IPS-18a (cell line): Measurements from ENCODE around the gene IGDCC3.

Experiments used
- H3K27ac ChIP-seq: one replicate; pipeline ENCODE4 v1.5.1; 2013; ENCODE audit warnings: low read length
- H3K27me3 ChIP-seq: one replicate; pipeline ENCODE4 v1.6.1; 2013; ENCODE audit warnings: mild to moderate bottlenecking, low read length; ENCODE audit not compliant: control insufficient read depth, insufficient read depth
- H3K36me3 ChIP-seq: one replicate; pipeline ENCODE4 v1.6.1; 2013; ENCODE audit warnings: low read depth, low read length; ENCODE audit not compliant: control insufficient read depth
- H3K4me1 ChIP-seq: one replicate; pipeline ENCODE4 v1.6.1; 2013; ENCODE audit warnings: low read depth, low read length; ENCODE audit not compliant: control insufficient read depth
- H3K4me3 ChIP-seq: one replicate; pipeline ENCODE4 v1.5.1; 2013; ENCODE audit warnings: low read length
- H3K9ac ChIP-seq: one replicate; pipeline ENCODE4 v1.6.1; 2013; ENCODE audit warnings: mild to moderate bottlenecking, low read length, moderate library complexity
- H3K9me3 ChIP-seq: one replicate; pipeline ENCODE4 v1.6.1; 2013; ENCODE audit warnings: low read depth, low read length; ENCODE audit not compliant: control insufficient read depth

IGDCC3 gene

GRCh38 chr15:65287520-65287855 is 90.3 kb downstream of the IGDCC3 start:
- H3K9me3 ChIP-seq, result no peaks in the 10 kb centered on the region
- H3K27ac ChIP-seq, result no peak overlapping the region
- H3K9ac ChIP-seq, result no peak overlapping the region
- H3K4me3 ChIP-seq, result no peak overlapping the region
- peaks cover 15% of the 10 kb centered on the region for H3K27me3 ChIP-seq
- H3K4me1 ChIP-seq, result peaks cover 8% of the 10 kb centered on the region
- H3K36me3 ChIP-seq, result no peaks in the 10 kb centered on the region

GRCh38 chr15:65286704-65287519 is 90.9 kb downstream of the IGDCC3 start, which contains the start of gene PARP16:
PARP16 (minus strand) TSS chr15:65286883; CDS start chr15:65286426, 457 bp downstream.
- H3K27me3 ChIP-seq, result peaks cover 15% of the 10 kb centered on the region
- H3K9me3 ChIP-seq, result no peaks in the 10 kb centered on the region
- peak within 1 kb of the TSS; percentile 65 for H3K4me3 ChIP-seq
- peaks cover 8% of the 10 kb centered on the region for H3K4me1 ChIP-seq
- no peak within 1 kb of the TSS for H3K27ac ChIP-seq
- no peaks in the 10 kb centered on the region for H3K36me3 ChIP-seq
- peak within 1 kb of the TSS; percentile 63 for H3K9ac ChIP-seq

- no peak overlapping the region for H3K27ac ChIP-seq
- H3K4me3 ChIP-seq, result peak overlapping the region; percentile 65
- H3K9ac ChIP-seq, result peak overlapping the region; percentile 63
- no peaks in the 10 kb centered on the region for H3K9me3 ChIP-seq
- H3K27me3 ChIP-seq, result peaks cover 15% of the 10 kb centered on the region
- H3K4me1 ChIP-seq, result peaks cover 8% of the 10 kb centered on the region
- H3K36me3 ChIP-seq, result no peaks in the 10 kb centered on the region
Measured at GRCh38 chr15:65286069-65286703, 91.6 kb downstream of the IGDCC3 start.

- H3K4me1 ChIP-seq, result peaks cover 8% of the 10 kb centered on the region
- H3K9ac ChIP-seq, result peak overlapping the region; percentile 63
- no peaks in the 10 kb centered on the region for H3K9me3 ChIP-seq
- peak overlapping the region; percentile 65 for H3K4me3 ChIP-seq
- no peaks in the 10 kb centered on the region for H3K36me3 ChIP-seq
- H3K27ac ChIP-seq, result no peak overlapping the region
- H3K27me3 ChIP-seq, result peaks cover 15% of the 10 kb centered on the region
Measured at GRCh38 chr15:65285291-65286068, 92.3 kb downstream of the IGDCC3 start.

- no peaks in the 10 kb centered on the region for H3K9me3 ChIP-seq
- H3K27ac ChIP-seq, result no peak overlapping the region
- H3K36me3 ChIP-seq, result no peaks in the 10 kb centered on the region
- no peak overlapping the region for H3K4me3 ChIP-seq
- no peaks in the 10 kb centered on the region for H3K27me3 ChIP-seq
- H3K9ac ChIP-seq, result no peak overlapping the region
- no peaks in the 10 kb centered on the region for H3K4me1 ChIP-seq
Measured at GRCh38 chr15:65278480-65278879, 99.3 kb downstream of the IGDCC3 start.
